HEK293 (cell line): ENCODE data around the gene ACOT7.

Experiments
- CTCF ChIP-seq: fragments of 450-650 bp; formaldehyde crosslinking; IDR thresholded peaks from 2 replicates; pipeline ENCODE4 v1.5.1; 2016; ENCODE audit warnings: missing biosample characterization, missing genetic modification characterization
- ZBTB17 ChIP-seq: fragments of 450-650 bp; formaldehyde crosslinking; IDR thresholded peaks from 2 replicates; pipeline ENCODE4 v1.5.1; 2016; ENCODE audit warnings: missing biosample characterization, missing genetic modification characterization
- ZBTB49 ChIP-seq: fragments of 450-650 bp; formaldehyde crosslinking; IDR thresholded peaks from 2 replicates; pipeline ENCODE4 v1.5.1; 2016; ENCODE audit warnings: missing biosample characterization, missing genetic modification characterization, low read depth
- ZNF350 ChIP-seq: fragments of 450-650 bp; formaldehyde crosslinking; IDR thresholded peaks from 2 replicates; pipeline ENCODE4 v1.5.0; 2017; ENCODE audit warnings: missing biosample characterization, mild to moderate bottlenecking, missing genetic modification characterization
- ZNF664 ChIP-seq: fragments of 450-650 bp; formaldehyde crosslinking; IDR thresholded peaks from 2 replicates; pipeline ENCODE4 v1.5.1; 2016; ENCODE audit warnings: missing biosample characterization, missing genetic modification characterization

GRCh38 chr1:6280761-6281451 is 112.7 kb downstream of the ACOT7 start:
- no peak for TF ChIP-seq ZBTB17 (tag by site-specific recombination)
- TF ChIP-seq CTCF (tag by site-specific recombination): peak; percentile 63
- no peak for TF ChIP-seq ZNF664 (tag by site-specific recombination)
- TF ChIP-seq ZNF350: no peak
- no peak for TF ChIP-seq ZBTB49 (tag by site-specific recombination)
